HCEC 1CT (cell line): ENCODE results near the gene DYSF.

ENCODE experiments used
- DNase-seq: peaks from one replicate; pipeline ENCODE4 v3.0.0-alpha.2; 2017

DYSF gene

DNA sequence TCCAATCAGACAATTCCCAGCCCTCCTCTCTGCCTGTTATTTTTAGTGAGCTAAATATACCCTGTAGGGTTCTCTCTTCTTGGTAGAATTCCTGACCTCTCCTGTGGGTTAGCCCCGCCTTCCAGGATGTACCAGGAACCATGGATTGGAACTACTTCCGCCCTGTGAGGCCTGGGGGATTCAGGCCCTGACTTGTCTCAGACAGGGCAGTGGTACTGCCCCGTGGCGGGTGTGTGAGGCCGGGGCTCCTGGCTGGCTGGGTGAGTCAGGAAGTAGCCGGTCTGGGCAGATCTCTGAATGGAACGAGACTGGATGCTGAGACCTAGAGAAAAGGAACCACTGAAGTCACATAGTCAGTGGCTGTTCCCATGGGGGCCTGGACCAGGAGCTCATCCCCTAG is 50.5 kb downstream of the DYSF start:
- DNase-seq: no peak

- DNase-seq: no peak
Observed at GRCh38 chr2:71504611-71505010, 51.2 kb downstream of the DYSF start.

- no peak for DNase-seq
Observed at GRCh38 chr2:71505086-71505769, 51.9 kb downstream of the DYSF start.

DNA sequence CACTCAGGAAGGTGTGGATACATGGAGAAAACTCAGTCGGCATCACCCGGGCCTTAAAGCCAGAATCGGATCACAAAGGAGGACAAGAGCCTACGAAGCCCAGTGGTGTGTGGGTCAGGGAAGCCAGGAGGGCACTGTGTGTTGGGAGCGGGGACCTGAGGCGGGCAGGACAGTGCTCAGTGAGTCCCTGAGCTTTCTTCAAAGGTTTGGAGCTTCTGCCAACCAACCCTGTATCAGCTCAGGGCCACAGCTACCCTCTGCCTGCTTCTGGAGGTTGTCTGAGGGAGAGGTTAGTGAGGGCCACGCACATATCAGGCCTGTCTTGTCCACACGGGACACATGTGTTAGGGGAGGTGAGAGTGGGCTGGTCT is 52.4 kb downstream of the DYSF start:
- no peak for DNase-seq

- DNase-seq: no peak
Observed at GRCh38 chr2:71506222-71507153, 53.1 kb downstream of the DYSF start.

DNA sequence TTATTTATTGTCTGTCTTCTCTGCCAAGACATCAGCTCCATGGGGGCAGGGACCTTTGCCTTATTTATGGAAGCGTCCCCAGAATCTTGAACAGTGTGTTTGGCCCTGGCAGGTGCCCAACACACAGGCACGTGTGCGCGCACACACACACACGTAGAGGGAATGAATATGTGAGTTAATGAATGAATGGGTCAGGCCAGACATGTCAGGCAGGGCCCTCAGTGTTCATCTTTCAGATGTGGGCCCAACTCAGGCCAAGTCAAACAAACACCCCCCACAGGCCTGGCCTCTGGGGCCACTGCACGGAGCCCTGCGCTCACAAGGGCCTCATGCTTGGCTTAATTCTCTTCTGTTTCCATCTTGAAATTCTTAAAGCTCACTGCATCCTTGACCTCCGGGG is 54.1 kb downstream of the DYSF start:
- DNase-seq: no peak

GRCh38 chr2:71510196-71510807 is 56.9 kb downstream of the DYSF start:
- peak; percentile 42 for DNase-seq

DNA sequence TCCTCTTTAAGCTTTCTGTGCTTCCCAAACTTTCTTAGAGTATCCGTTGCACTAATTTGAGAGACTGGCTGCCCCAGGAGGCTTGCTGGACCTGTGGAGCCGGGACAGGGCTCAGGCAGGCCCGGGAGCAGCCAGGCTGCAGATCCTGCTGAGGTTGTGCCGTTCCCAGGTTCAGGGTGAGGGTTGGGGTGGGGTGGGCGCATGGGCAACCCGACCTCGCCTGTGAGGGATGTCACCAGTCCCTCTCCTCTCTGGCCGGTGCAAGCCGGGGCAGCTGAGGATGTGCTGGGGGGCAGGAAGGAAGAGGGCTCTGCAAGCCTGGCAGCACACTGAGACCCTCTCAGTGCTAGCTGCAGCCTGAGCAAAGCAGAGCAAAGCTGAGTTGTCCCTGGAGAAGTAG is 57.6 kb downstream of the DYSF start:
- no peak for DNase-seq

DNA sequence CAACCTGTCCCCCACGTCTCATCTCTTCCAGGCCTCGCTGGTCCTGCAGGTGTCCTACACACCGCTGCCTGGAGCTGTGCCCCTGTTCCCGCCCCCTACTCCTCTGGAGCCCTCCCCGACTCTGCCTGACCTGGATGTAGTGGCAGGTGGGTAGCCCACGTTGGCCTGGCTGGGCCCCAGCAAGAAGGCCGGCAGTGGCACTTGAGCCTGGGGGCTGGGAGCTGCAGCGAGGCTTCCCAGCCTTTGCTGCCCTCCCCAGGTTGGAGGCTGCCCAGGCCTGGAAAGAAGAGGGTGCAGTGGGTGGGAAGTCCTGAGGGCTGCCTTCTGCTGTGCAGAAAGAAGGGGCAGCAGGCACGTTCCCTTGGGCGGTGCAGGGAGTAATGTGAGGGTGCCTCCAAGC is 58.4 kb downstream of the DYSF start:
- DNase-seq: no peak

DNA sequence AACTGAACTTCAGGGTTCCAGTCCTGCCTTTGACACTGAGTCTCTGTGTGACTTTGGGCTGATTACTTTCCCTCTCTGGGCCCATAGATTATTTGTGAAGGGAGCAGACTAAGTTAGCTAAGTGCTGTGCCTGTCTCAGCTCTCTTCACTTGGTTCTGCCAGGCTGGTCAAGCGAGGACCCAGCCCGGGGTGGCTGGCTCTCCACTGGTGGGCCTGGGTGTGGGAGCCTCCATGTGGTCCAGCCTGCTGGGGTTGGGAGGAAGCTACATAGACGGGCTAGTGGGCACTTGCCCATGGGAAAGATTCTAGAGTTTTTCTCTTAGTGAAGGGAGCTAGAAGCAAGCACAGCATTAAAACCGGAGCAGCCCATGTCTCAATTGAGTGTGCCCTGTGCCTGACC is 59.0 kb downstream of the DYSF start:
- no peak for DNase-seq

DNA sequence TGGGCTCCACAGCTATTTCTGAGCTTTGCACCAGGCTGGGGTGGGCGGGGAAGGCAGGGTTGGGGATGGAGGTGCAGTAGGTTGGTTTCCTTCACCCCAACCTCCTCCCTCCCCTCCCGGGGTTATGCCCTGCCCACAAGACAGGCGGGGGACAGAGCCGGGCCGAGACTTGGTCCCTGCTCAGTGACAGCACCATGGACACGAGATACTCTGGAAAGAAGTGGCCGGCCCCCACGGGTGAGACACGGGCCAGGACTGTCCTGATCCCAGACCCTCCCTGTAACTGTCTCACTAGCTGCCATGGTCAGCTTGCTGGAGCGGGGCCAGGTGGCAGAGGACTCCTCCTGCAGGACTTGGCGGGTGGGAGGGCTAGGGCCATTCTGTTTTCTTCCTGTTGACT is 59.7 kb downstream of the DYSF start:
- no peak for DNase-seq

GRCh38 chr2:71513721-71514120 is 60.4 kb downstream of the DYSF start:
- no peak for DNase-seq

GRCh38 chr2:71516253-71516888 is 63.0 kb downstream of the DYSF start:
- no peak for DNase-seq

GRCh38 chr2:71517851-71518250 is 64.5 kb downstream of the DYSF start:
- no peak for DNase-seq

GRCh38 chr2:71521436-71521950 is 68.1 kb downstream of the DYSF start:
- no peak for DNase-seq

- no peak for DNase-seq
Observed at GRCh38 chr2:71524476-71524875, 71.1 kb downstream of the DYSF start.

DNA sequence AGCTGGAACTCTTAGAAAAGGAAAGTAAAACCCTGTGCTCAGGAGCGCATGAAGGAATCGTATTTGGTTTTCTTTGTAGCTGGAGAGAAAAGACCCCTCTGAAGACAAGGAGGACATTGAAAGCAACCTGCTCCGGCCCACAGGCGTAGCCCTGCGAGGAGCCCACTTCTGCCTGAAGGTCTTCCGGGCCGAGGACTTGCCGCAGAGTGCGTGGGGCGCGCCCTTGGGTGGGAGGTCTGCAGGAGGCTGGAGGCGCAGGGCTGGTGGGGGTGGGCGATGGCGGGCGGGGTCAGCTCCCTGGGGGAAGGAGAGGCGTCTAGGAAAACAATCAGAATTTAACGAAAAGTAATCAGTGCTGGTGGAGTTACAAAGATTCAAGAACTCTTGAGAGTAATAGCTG is 72.8 kb downstream of the DYSF start:
- DNase-seq: no peak

DNA sequence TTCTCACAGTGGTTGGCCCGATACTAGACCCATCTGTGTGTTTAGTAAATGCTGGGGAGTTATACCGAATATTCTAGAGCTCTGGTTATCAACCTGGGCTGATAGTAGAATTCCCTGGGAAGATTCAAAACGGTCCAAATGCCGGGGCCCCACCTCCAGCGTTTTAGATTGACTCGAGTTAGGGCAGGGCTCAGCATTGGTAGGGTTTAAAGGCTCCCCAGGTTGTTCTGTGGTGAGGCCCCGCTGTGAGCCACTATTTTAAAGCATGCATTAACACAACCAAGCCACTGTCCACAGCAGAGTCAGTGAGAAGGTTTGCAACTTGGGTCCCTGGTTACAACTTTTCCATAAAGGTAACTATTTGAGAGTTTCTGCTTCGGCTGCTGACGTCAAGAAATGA is 73.6 kb downstream of the DYSF start:
- DNase-seq: no peak

- no peak for DNase-seq
Observed at GRCh38 chr2:71528131-71528591, 74.8 kb downstream of the DYSF start.

- no peak for DNase-seq
Observed at GRCh38 chr2:71528749-71529148, 75.4 kb downstream of the DYSF start.

DNA sequence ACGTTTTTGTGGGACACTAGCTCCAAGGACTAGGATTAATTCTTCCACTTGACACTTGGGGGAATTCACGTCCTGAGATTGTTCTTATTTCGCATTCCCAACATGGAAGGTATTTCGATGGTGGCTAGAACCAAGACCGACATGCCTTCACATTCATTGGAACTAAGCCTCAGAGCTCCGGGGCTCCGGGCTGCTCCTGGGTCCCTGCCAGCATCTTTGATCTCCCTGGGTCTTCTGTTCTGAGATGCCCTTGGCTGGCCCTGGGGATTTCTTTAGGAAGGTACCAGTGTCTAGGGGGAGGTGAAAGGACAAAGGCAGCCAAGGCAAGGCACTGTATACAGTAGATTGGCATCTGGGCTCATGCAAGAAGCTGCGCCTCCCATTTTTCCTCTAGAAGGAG is 76.8 kb downstream of the DYSF start:
- DNase-seq: no peak

- peak; percentile 53 for DNase-seq
Observed at GRCh38 chr2:71530641-71531332, 77.4 kb downstream of the DYSF start.
